Caco-2 (cell line): Measurements from ENCODE around the gene TMEM201. TPM values are rescaled to one million over a fixed set of nuclear protein-coding genes. Genes with fewer than 3 reads are reported as not detected.

Experiments
- BruUV-seq: library from RNA; stranded (reverse); fragments of 400-500 nt; replicated peaks from 2 replicates; lab custom pipeline; 2021; lab: Mats Ljungman, UMichigan
- CTCF ChIA-PET: fragments of 300-600 bp; sonication (Branson Sonifier 250); formaldehyde crosslinking; loops from one replicate; lab custom pipeline; 2022; ENCODE audit warnings: antibody characterized with exemption; lab: Charles Lee
- POLR2A ChIA-PET: fragments of 300-600 bp; sonication (Branson Sonifier 250); formaldehyde crosslinking; loops from one replicate; lab custom pipeline; 2022; ENCODE audit warnings: antibody characterized with exemption; lab: Charles Lee
- DNase-seq, 2 experiments: peaks; one replicate each; pipeline versions ENCODE4 v3.0.0 to v3.0.0-alpha.2; 2020 to 2022
- H3K27me3 ChIP-seq: replicated peaks from 2 replicates; pipeline ENCODE4 v1.6.0; 2011; ENCODE audit warnings: low read length; ENCODE audit not compliant: control insufficient read depth, insufficient read depth
- H3K36me3 ChIP-seq: 2 replicates; pipeline ENCODE4 v1.5.1; 2011; ENCODE audit warnings: low read length; ENCODE audit not compliant: control insufficient read depth, insufficient read depth
- H3K4me1 ChIP-seq: fragments of 250-450 bp; sonication (Bioruptor Pico); 2 replicates; pipeline ENCODE4 v1.5.1; 2020; ENCODE audit warnings: mild to moderate bottlenecking
- H3K4me3 ChIP-seq: 2 replicates; pipeline ENCODE4 v1.5.1; 2011; ENCODE audit warnings: low read depth, mild to moderate bottlenecking, control low read depth, low read length
- H3K9me3 ChIP-seq: fragments of 250-450 bp; sonication (Bioruptor Pico); 2 replicates; pipeline ENCODE4 v1.5.1; 2020; ENCODE audit warnings: mild to moderate bottlenecking, moderate library complexity
- H3K27ac Mint-ChIP-seq: one replicate; pipeline ENCODE4 v1.8.0; 2022; ENCODE audit warnings: mixed read lengths; ENCODE audit not compliant: unreplicated experiment
- H3K27me3 Mint-ChIP-seq: one replicate; pipeline ENCODE4 v1.8.0; 2022; ENCODE audit warnings: mixed read lengths; ENCODE audit not compliant: insufficient read depth, unreplicated experiment
- H3K36me3 Mint-ChIP-seq: one replicate; pipeline ENCODE4 v1.8.0; 2022; ENCODE audit warnings: mild to moderate bottlenecking, mixed read lengths; ENCODE audit not compliant: insufficient read depth, unreplicated experiment
- H3K4me1 Mint-ChIP-seq: one replicate; pipeline ENCODE4 v1.8.0; 2022; ENCODE audit warnings: low read depth, mixed read lengths; ENCODE audit not compliant: unreplicated experiment
- H3K4me3 Mint-ChIP-seq: one replicate; pipeline ENCODE4 v1.8.0; 2022; ENCODE audit warnings: mild to moderate bottlenecking, moderate library complexity, mixed read lengths; ENCODE audit not compliant: unreplicated experiment
- H3K9me3 Mint-ChIP-seq: one replicate; pipeline ENCODE4 v1.8.0; 2022; ENCODE audit warnings: mixed read lengths; ENCODE audit not compliant: unreplicated experiment
- CTCF ChIP-seq, 2 experiments: fragments of 200-600 bp in 1 of 2; IDR thresholded peaks; 1 replicate in 1 of 2; 2 replicates in 1 of 2; pipeline versions ENCODE4 v1.5.1 to v1.8.0; 2011 to 2022; ENCODE audit warnings: antibody characterized with exemption in 1 of 2, control low read depth in 1 of 2, inconsistent platforms in 1 of 2, low read depth in 1 of 2, low read length in 1 of 2, mild to moderate bottlenecking in 1 of 2, moderate library complexity in 1 of 2; ENCODE audit not compliant: insufficient read depth in 1 of 2, severe bottlenecking in 1 of 2, unreplicated experiment in 1 of 2
- intact Hi-C: fragments of 100-400 bp; cut with micrococcal nuclease; formaldehyde crosslinking; loops from one replicate; pipeline ENCODE4 v1.10.0; 2022; ENCODE audit not compliant: unreplicated experiment
- total RNA-seq: library from RNA; stranded (reverse); gene quantifications from 2 replicates; pipeline ENCODE4 v1.2.3, GENCODE V29; 2022

Gene TMEM201
- total RNA-seq, 1 experiment from 2014 or later: 27.2 TPM

GRCh38 chr1:9539829-9540550 is 48.7 kb upstream of the TMEM201 start:
- TF ChIP-seq CTCF (IDR thresholded peaks at IDR 0.05; ENCODE audit: insufficient read depth in 1 of 2, low read depth in 1 of 2, low read length in 1 of 2, severe bottlenecking in 1 of 2, unreplicated experiment in 1 of 2): no peak
- no peaks in the 10 kb centered on the region for H3K27me3 Mint-ChIP-seq
- ChIA-PET CTCF (interaction anchor here (1.0 kb wide), 1 partner anchor 305 kb away, joined by 3 read pairs; the partner anchor contains the start of gene H6PD), POLR2A (interaction anchor here (1.1 kb wide), 1 partner anchor 14 kb away, joined by 10 read pairs; no protein-coding TSS in a partner anchor)
- H3K9me3 Mint-ChIP-seq: no peaks in the 10 kb centered on the region
- Histone ChIP-seq H3K4me1 (peaks cover 15% of the 10 kb centered on the region), H3K4me3 (peak overlapping the region; percentile 95), H3K9me3 (no peaks in the 10 kb centered on the region), H3K27me3 (no peaks in the 10 kb centered on the region), H3K36me3 (no peaks in the 10 kb centered on the region)
- H3K27ac Mint-ChIP-seq: peak overlapping the region; percentile 82
- peak; percentile 46 to 57 for DNase-seq
- H3K36me3 Mint-ChIP-seq: peaks cover 13% of the 10 kb centered on the region
- peaks cover 12% of the 10 kb centered on the region for H3K4me1 Mint-ChIP-seq
- peak overlapping the region; percentile 86 for H3K4me3 Mint-ChIP-seq
- BruUV-seq: no TSS peak
- intact Hi-C loops: no loop called here

- BruUV-seq: no TSS peak
- DNase-seq: no peak
- Mint-ChIP-seq H3K27ac (peak overlapping the region; percentile 53), H3K4me3 (no peak overlapping the region), H3K36me3 (peaks cover 13% of the 10 kb centered on the region), H3K9me3 (no peaks in the 10 kb centered on the region), H3K27me3 (no peaks in the 10 kb centered on the region), H3K4me1 (peaks cover 12% of the 10 kb centered on the region)
- TF ChIP-seq CTCF (IDR thresholded peaks at IDR 0.05; ENCODE audit: insufficient read depth in 1 of 2, low read depth in 1 of 2, low read length in 1 of 2, severe bottlenecking in 1 of 2, unreplicated experiment in 1 of 2): no peak
- POLR2A ChIA-PET: no interaction called here
- CTCF ChIA-PET: no interaction called here
- Histone ChIP-seq H3K4me3 (no peak overlapping the region), H3K36me3 (no peaks in the 10 kb centered on the region; the same call in 1 of the 2 replicates), H3K4me1 (peaks cover 13% of the 10 kb centered on the region), H3K9me3 (no peaks in the 10 kb centered on the region), H3K27me3 (no peaks in the 10 kb centered on the region)
- intact Hi-C loops: no loop called here
These were observed 46.3 kb upstream of the TMEM201 start for GRCh38 chr1:9542430-9542829.

- no peaks in the 10 kb centered on the region for H3K9me3 Mint-ChIP-seq
- BruUV-seq: no TSS peak
- Histone ChIP-seq H3K4me1 (no peaks in the 10 kb centered on the region), H3K4me3 (no peak overlapping the region), H3K36me3 (no peaks in the 10 kb centered on the region; the same call in 1 of the 2 replicates), H3K27me3 (no peaks in the 10 kb centered on the region), H3K9me3 (no peaks in the 10 kb centered on the region)
- H3K27me3 Mint-ChIP-seq: no peaks in the 10 kb centered on the region
- TF ChIP-seq CTCF (IDR thresholded peaks at IDR 0.05; ENCODE audit: insufficient read depth in 1 of 2, low read depth in 1 of 2, low read length in 1 of 2, severe bottlenecking in 1 of 2, unreplicated experiment in 1 of 2): no peak
- intact Hi-C loops: no loop called here
- H3K36me3 Mint-ChIP-seq: peaks cover 15% of the 10 kb centered on the region
- DNase-seq: no peak
- no peak overlapping the region for H3K4me3 Mint-ChIP-seq
- ChIA-PET CTCF (no interaction called here), POLR2A (no interaction called here)
- no peak overlapping the region for H3K27ac Mint-ChIP-seq
- H3K4me1 Mint-ChIP-seq: no peaks in the 10 kb centered on the region
These were observed 43.8 kb upstream of the TMEM201 start for GRCh38 chr1:9544926-9545325.
